Astrocyte (in vitro differentiated cells and primary cell): ENCODE data around the gene MASP1.

Experiments
- CTCF ChIP-seq: IDR thresholded peaks from 2 replicates; pipeline ENCODE4 v1.5.1; 2011; ENCODE audit warnings: low read depth, mild to moderate bottlenecking, inconsistent platforms, low read length, moderate library complexity; ENCODE audit not compliant: insufficient read depth
- EZH2 ChIP-seq: IDR thresholded peaks from 2 replicates; pipeline ENCODE4 v1.6.1; 2012; ENCODE audit warnings: mild to moderate bottlenecking, low read length, inconsistent platforms; ENCODE audit not compliant: insufficient read depth

DNA sequence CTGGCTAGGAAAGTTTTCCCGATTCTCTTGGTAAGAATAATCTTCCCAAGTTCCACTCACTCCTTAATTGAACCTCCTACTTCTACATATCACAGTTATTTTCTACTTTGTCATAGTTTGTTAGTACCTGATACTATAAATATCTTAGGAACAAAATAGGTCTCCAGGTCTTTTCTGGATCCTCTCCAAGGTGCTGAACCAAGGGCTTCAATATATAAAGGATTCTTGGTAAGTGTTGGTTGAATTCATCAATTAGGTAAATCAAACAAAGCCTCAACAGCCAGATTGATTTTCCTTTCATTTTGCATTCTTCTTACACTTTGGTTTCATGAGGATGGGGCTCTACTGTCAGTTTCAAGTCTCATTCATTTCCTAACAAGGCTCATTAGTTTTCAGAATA lies 49.0 kb upstream of the MASP1 start:
- TF ChIP-seq CTCF: no peak
- no peak for TF ChIP-seq EZH2
